Brain microvascular endothelial cell (primary cell): ENCODE results near the gene RAB8B.

ENCODE experiments used
- DNase-seq: peaks from one replicate; pipeline ENCODE4 v3.0.0-alpha.2; 2020
- H3K27ac ChIP-seq: fragments of 250-450 bp; sonication (Bioruptor Pico); 2 replicates; pipeline ENCODE4 v1.5.1; 2020; ENCODE audit warnings: mild to moderate bottlenecking, moderate library complexity
- H3K27me3 ChIP-seq: fragments of 250-450 bp; sonication (Bioruptor Pico); replicated peaks from 2 replicates; pipeline ENCODE4 v1.5.1; 2020; ENCODE audit warnings: mild to moderate bottlenecking
- H3K36me3 ChIP-seq: fragments of 250-450 bp; sonication (Bioruptor Pico); replicated peaks from 2 replicates; pipeline ENCODE4 v1.5.1; 2020; ENCODE audit warnings: mild to moderate bottlenecking
- H3K4me3 ChIP-seq: 2 replicates; pipeline ENCODE4 v1.5.1; 2011; ENCODE audit warnings: low read depth, mild to moderate bottlenecking, control low read depth, low read length, moderate library complexity
- in situ Hi-C: cut with HindIII; loops from 2 replicates; pipeline ENCODE4 v1.10.0; 2017; ENCODE audit warnings: low sequenced_read_pairs, low pct_ligation_motif_present
- TF ChIP-seq, protein P1 (sequence below): IDR thresholded peaks from 2 replicates; pipeline ENCODE4 v1.5.1; 2011; ENCODE audit warnings: low read depth, mild to moderate bottlenecking, moderate library complexity, low read length, control low read depth, inconsistent platforms; ENCODE audit errors: missing control alignments

RAB8B gene

DNA sequence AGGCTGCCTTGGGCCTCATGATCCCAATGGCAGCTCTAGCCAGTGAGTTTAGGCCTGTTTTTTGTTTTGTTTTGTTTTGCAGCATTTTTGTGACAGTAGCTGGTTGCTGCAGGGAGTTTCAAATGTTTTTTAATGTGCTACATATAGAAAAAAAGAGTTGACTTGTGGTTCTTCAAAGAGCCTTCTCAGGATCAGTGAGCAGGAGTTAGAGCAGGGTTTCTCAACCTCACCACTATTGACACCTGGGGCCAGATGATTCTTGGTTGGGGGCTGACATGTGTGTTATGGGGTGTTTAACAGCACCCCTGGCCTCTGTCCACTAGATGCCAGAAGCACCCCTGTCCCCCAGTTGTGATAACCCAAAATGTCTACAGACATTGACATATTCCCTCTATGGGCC, 105.9 kb downstream of the RAB8B start:
- Histone ChIP-seq H3K36me3 (no peaks in the 10 kb centered on the region), H3K27me3 (no peaks in the 10 kb centered on the region), H3K4me3 (no peak overlapping the region), H3K27ac (no peak overlapping the region)
- in situ Hi-C loops = no loop called here
- TF ChIP-seq, protein P1, sequence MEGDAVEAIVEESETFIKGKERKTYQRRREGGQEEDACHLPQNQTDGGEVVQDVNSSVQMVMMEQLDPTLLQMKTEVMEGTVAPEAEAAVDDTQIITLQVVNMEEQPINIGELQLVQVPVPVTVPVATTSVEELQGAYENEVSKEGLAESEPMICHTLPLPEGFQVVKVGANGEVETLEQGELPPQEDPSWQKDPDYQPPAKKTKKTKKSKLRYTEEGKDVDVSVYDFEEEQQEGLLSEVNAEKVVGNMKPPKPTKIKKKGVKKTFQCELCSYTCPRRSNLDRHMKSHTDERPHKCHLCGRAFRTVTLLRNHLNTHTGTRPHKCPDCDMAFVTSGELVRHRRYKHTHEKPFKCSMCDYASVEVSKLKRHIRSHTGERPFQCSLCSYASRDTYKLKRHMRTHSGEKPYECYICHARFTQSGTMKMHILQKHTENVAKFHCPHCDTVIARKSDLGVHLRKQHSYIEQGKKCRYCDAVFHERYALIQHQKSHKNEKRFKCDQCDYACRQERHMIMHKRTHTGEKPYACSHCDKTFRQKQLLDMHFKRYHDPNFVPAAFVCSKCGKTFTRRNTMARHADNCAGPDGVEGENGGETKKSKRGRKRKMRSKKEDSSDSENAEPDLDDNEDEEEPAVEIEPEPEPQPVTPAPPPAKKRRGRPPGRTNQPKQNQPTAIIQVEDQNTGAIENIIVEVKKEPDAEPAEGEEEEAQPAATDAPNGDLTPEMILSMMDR = no peak
- DNase-seq = no peak

GRCh38 chr15:63296195-63296594, 106.8 kb downstream of the RAB8B start:
- no peak overlapping the region for H3K27ac ChIP-seq
- TF ChIP-seq, protein P1 = no peak
- in situ Hi-C loops = no loop called here
- no peaks in the 10 kb centered on the region for H3K27me3 ChIP-seq
- H3K36me3 ChIP-seq = no peaks in the 10 kb centered on the region
- no peak for DNase-seq
- H3K4me3 ChIP-seq = no peak overlapping the region

GRCh38 chr15:63299943-63300575, 110.7 kb downstream of the RAB8B start:
- H3K27me3 ChIP-seq = no peaks in the 10 kb centered on the region
- TF ChIP-seq, protein P1 = no peak
- no peak overlapping the region for H3K4me3 ChIP-seq
- H3K36me3 ChIP-seq = peaks cover 5% of the 10 kb centered on the region
- no peak for DNase-seq
- H3K27ac ChIP-seq = no peak overlapping the region
- in situ Hi-C loops = no loop called here

- Histone ChIP-seq H3K27ac (no peak overlapping the region), H3K36me3 (peaks cover 10% of the 10 kb centered on the region), H3K27me3 (no peaks in the 10 kb centered on the region), H3K4me3 (no peak overlapping the region)
- DNase-seq = no peak
- TF ChIP-seq, protein P1 = no peak
- in situ Hi-C loops = no loop called here
Observed at GRCh38 chr15:63301088-63301487, 111.7 kb downstream of the RAB8B start.

GRCh38 chr15:63305260-63305659, 115.9 kb downstream of the RAB8B start:
- no peak for DNase-seq
- Histone ChIP-seq H3K27me3 (no peaks in the 10 kb centered on the region), H3K4me3 (no peak overlapping the region), H3K36me3 (peaks cover 12% of the 10 kb centered on the region), H3K27ac (no peak overlapping the region)
- in situ Hi-C loops = no loop called here
- TF ChIP-seq, protein P1 = no peak

DNA sequence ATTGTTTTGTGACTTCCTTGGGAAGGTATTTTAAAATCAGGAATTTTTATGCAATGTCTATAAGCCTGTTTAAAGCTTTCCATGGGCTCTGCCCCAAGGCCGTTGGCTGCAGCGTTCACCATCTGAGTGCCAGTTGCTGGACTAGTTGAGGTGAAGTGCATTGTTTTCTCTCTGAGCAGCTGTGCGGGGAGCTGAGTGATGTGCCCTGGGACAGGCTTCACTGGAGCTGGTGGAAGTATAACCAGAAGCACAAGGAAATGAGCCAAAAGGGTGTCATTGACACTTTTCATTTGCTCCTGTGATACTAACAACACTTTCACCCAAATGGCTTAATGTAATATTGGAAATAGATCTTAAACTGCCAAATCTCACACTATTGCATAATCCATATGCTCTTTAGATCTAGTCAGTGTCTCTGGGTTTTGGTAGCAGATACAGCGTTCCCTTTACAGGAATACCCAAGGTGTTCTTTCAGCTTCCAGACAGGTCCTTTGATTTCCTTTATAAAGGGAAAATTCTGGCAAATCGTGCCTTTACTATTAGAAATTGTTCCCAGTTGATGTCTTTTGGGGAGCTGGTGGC, 117.2 kb downstream of the RAB8B start:
- H3K27me3 ChIP-seq = no peaks in the 10 kb centered on the region
- DNase-seq = no peak

More for the DNA sequence above, 117.2 kb downstream of the RAB8B start:
- H3K36me3 ChIP-seq = peaks cover 12% of the 10 kb centered on the region
- no peak overlapping the region for H3K27ac ChIP-seq
- TF ChIP-seq, protein P1 = no peak
- in situ Hi-C loops = no loop called here
- no peak overlapping the region for H3K4me3 ChIP-seq
